GM19023 (cell line): ENCODE data around the gene DNAAF2.
"Not testable (repeated sequence)": the region's sequence is repeated elsewhere in the genome, so short reads cannot be mapped to it uniquely, and the experiment has no call there.

Experiments
- ATAC-seq: cut with Tn5 transposase; IDR thresholded peaks from one replicate; pipeline ENCODE4 v1.9.1; 2021; ENCODE audit warnings: mild to moderate bottlenecking, moderate library complexity; ENCODE audit not compliant: unreplicated experiment

Gene DNAAF2, protein sequence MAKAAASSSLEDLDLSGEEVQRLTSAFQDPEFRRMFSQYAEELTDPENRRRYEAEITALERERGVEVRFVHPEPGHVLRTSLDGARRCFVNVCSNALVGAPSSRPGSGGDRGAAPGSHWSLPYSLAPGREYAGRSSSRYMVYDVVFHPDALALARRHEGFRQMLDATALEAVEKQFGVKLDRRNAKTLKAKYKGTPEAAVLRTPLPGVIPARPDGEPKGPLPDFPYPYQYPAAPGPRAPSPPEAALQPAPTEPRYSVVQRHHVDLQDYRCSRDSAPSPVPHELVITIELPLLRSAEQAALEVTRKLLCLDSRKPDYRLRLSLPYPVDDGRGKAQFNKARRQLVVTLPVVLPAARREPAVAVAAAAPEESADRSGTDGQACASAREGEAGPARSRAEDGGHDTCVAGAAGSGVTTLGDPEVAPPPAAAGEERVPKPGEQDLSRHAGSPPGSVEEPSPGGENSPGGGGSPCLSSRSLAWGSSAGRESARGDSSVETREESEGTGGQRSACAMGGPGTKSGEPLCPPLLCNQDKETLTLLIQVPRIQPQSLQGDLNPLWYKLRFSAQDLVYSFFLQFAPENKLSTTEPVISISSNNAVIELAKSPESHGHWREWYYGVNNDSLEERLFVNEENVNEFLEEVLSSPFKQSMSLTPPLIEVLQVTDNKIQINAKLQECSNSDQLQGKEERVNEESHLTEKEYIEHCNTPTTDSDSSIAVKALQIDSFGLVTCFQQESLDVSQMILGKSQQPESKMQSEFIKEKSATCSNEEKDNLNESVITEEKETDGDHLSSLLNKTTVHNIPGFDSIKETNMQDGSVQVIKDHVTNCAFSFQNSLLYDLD

DNA sequence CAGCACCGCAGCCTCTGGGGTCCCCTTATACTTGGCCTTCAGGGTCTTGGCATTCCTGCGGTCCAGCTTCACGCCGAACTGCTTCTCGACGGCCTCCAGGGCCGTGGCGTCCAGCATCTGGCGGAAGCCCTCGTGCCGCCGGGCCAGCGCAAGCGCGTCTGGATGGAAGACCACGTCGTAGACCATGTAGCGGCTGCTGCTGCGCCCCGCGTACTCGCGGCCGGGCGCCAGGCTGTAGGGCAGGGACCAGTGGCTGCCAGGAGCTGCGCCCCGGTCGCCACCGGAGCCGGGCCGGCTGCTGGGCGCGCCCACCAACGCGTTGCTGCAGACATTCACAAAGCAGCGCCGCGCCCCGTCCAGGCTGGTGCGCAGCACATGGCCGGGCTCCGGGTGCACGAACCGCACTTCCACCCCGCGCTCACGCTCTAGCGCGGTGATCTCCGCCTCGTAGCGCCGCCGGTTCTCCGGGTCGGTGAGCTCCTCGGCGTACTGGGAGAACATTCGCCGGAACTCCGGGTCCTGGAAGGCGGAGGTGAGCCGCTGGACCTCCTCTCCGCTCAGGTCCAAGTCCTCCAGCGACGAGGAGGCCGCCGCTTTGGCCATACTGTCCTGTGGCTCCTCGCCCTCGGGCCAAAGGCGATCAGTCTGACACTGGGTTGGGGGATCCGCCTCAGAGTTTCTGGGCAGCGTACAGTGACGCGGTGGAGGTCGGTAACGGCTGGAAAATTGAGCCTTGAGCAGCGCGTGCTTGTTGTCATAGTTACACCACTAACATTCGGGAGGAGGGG is at the start of gene DNAAF2:
Gene DNAAF2, minus strand, starts transcription at position 698 of the 788 bp plus-strand sequence. Its CDS starts 95 bp downstream, at position 603.
- ATAC-seq: peak; percentile 32

DNA sequence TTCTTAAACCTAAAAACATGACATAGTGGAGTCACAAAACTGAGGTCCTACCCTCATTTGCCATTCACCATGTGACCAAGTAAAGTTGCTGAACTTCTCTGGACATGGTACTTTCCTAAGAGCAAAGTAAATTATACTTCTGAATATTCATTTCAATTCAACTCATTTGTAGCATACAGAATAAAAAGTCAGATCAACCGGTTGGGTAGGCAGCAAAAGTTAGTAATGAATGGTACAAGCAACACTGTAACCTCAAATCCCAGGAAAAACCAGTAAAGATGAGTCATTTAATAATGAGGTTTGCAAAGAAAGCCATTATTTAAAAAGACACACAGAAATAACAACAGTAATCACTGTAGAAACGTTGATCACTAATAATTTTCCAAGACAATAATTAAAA is 44.2 kb upstream of the DNAAF2 start:
- ATAC-seq: no peak

DNA sequence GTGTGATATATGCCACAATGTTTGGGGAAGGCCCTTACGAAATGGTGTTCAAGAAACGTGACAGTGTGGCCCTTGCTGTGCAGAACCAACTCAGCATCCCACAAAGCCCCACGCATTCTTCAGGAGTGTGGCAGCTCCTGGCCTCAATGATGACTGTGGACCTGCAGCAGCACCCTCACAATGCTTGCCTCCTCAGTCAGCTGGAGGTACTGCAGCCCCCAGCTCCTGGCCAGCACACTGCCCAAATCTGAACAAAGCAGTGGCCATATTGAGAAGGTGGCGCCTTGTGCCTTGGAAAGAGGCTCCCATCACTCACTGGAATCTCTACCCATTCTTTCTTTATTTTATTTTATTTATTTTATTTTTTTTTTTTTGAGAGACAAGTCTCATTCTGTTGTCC is 42.6 kb upstream of the DNAAF2 start:
- no peak for ATAC-seq

DNA sequence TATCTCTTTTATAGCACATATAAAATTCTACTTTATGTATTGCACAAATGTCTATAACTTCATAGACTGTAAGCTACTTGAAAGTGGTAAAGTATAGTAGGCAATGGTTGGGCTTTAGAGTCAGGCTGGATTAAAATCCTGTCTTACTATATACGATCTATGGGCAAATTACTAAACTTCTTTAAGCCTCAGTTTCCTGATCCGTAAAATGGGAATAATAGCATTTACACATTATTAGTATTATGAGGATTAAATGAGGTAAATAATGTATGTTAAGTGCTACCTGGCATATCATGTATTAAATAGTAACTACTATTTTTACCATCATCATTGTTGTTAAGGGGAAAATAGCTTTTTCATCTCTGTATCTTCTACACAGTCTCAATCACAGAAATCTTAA is 38.5 kb upstream of the DNAAF2 start:
- ATAC-seq: no peak

DNA sequence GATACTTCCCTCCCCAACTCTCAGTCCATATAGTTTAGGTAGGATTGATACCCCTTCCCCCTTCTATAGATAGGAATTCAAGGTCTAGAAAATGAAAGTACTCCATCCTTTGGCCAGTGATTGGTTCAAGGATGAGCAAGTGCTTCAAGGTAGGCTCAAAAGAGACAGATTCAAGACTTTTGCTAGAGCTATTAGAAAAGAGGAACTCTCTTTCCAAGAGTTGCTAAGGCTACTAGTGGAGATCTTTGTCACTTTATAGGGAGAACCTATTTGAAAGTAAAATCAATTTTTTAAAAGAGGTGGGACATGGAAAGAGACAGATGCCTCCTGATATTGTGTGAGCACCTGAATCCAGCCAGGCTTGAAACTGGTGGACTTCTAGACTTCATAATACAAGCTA is 35.4 kb upstream of the DNAAF2 start:
- no peak for ATAC-seq

DNA sequence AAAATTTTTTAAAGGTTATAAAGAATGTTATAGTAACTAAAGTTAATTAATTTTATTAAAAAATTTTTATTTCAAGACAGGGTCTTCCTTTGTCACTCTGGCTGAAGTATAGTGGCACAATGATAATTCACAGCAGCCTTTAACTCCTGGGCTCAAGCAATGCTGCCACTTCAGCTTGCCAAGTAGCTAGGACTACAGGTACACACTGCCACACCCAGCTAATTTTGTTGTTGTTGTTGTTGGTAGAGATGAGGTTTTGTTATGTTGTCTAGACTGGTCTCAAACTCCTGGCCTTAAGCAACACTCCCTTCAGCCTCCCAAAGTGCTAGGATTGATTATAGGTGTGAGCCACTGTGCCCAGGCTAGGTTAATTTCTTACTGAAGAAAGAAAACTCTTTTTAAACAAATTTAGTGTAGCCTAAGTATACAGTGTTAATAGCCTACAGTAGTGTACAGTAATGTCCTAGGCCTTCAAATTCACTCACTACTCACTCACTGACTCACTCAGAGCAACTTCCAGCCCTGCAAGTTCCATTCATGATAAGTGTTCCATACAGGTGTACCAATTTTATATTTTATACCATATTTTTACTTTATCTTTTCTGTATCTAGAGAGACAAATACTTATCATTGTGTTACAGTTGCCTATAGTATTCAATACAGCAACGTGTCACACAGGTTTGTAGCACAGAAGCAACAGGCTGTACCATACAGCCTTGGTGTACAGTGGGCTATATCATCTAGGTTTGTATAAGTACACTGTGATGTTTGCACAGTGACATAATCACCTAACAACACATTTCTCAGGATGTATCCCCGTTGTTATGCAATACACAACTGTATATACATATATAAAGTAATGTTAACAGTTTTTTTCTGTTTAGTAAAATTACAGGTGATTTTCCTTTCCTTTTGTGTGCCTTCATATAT is 24.7 kb upstream of the DNAAF2 start:
- no peak for ATAC-seq

DNA sequence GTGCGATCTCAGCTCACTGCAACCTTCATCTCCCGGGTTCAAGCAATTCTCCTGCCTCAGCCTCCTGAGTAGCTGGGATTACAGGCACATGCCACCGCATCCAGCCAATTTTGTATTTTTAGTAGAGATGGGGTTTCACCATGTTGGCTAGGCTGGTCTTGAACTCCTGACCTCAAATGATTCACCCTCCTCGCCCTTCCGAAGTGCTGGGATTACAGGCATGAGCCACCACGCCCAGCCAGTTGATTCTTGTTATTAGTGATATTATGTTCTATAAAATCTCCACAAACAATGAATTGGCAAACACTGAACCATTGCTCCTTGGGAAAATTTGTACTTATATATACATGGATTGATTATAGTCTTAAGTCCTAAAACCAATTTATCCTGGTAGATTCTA is 22.5 kb upstream of the DNAAF2 start:
- not testable (repeated sequence) for ATAC-seq

DNA sequence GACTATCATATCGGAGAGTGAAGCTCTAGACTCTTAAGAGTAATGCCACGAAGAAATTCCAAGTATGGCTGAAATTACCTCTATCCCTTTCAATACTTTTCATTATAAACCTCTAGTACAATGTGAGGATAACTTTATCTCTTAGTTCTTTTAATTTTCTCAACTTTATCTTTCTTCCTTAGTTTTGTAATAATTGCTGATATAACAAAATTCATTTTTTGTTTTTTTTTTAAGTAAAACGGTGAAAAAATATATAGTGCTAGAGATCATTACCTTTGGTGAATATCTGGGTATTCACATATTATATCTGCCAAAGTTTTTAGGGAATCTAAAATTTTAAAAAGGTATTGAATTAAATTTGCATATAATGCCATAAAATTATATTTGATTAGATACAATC is 19.5 kb upstream of the DNAAF2 start:
- no peak for ATAC-seq

DNA sequence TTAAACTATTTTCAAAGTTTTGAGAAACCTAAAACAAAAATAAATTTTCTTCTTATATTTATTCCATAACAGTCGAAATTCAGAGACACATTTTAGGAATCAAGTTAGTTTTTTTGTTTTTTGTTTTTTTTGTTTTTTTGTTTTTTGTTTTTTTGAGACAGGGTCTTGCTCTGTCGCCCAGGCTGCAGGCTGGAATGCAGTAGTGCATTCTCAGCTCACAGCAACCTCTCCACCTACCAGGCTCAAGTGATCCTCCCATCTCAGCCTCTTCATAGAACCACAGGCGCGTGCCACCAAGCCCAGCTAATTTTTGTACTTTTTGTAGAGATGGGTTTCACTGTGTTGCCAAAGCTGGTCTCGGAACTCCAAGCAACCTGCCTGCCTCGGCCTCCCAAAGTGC is 18.5 kb upstream of the DNAAF2 start:
- ATAC-seq: no peak

DNA sequence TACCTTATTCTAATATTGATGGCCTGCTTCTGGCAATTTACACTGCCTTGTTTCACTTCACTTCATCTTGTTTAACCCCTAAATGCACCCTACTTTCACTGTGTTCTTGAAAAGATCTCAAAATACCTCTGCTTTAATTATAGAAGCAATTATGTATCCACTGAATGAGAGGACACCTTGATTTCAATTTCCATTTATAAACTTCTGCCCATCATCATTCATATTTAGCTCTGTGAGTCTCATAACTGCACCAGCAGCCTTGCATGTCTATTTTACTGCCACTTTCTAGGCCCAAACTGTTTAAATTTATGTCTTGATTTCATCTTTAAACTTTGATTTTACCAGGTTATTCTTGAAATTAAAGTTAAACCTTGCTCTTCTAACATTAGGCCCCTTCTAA is 7.1 kb upstream of the DNAAF2 start:
- no peak for ATAC-seq

DNA sequence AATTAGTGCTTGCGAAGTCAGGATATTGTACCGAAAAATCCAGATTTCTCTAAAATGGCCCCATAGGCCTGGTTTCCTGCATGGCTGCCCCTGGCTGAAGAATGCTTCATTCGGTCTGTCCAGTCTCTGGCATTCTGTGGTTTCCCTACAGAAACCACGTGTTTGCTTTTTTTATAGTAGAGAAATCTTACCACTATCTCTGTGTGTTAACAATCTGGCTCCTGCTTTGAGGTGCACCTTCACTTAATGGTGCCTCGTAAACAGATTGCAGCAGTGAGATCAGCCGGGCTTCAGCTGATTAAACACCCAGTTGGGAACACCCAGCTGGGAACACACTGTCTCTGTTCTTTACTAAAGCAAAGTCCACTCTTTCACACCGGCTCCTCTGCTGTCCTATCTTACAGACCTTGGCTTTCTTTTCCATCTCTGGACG is 6.7 kb upstream of the DNAAF2 start:
- ATAC-seq: no peak

DNA sequence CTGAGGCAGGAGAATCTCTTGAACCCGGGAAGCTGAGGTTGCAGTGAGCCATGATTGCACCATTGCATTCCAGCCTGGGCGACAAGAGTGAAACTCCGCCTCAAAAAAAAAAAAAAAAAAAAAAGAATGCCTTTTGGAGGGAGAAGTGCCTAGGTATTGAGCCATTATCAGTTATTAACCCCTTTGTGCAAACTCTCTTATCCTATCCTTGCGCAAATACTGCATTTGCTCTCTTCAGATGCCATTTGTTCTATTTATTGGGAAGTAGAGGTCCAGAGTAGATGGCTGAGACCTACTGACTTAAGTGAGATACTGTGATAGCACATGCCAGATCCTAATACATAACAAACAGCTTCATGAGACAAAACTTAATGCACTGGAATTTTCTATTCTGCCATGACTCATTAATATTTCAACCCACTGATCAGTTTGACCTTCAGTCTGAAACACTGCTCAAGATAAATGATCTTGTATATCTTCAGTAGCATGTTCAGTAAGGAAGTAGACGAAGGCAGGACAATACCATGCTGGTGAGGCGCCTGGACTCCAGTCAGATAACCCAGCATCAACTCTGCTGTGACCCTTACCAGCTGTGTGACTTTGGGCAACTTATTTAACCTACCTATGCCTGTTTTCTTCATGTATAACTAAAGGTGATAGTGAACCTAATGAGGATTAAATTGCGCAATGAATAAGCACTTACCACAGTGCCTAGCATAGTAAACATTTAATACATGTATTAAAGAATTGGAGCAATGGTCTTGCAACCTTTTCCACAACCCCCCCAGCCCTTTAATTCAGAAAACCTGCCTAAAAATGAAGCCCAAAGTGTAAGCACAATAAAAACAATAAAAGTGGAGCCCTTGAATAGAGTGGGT is 5.7 kb upstream of the DNAAF2 start:
- no peak for ATAC-seq

DNA sequence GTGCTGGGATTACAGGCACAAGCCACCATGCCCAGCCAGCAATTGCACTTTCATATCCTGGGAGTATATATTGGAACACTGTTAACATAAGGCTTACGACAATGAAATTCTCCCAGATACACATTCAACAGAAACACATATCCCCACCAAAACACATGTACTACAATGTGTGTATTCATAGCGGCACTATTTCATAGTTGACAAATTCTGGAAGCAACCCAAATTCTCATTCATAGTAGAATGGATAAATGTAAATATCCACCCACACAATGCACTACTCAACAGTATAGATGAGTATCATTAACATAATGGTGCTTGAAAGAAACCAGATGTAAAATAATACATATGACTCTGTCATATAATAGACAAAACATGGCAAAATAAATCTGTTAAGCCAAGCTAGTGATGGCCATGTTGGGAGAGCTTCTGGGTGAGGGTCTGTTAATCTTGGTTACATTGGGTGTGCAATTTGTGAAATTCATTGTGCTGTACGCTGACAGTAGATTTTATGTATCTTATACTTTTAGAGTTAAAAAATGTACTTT is 2.6 kb upstream of the DNAAF2 start:
- ATAC-seq: no peak

DNA sequence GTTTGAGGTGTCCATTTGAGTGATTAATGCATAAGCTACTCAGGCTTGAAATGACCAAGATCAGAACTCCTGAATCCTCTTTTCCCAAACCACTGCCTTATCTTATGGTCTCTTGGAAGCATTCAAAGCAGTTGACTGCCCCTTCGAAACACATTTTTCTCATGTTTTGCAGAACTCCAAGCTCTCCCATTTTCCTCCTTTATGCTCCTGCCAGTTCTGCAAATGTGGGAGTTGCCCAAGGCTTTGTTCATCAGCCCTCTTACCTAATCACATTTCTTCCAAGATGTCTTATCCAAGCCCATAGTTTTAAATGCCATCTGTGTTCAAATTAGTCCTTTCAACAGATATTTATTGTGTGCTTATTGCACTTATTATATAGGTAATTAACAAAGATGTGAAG is 1.8 kb upstream of the DNAAF2 start:
- ATAC-seq: no peak

DNA sequence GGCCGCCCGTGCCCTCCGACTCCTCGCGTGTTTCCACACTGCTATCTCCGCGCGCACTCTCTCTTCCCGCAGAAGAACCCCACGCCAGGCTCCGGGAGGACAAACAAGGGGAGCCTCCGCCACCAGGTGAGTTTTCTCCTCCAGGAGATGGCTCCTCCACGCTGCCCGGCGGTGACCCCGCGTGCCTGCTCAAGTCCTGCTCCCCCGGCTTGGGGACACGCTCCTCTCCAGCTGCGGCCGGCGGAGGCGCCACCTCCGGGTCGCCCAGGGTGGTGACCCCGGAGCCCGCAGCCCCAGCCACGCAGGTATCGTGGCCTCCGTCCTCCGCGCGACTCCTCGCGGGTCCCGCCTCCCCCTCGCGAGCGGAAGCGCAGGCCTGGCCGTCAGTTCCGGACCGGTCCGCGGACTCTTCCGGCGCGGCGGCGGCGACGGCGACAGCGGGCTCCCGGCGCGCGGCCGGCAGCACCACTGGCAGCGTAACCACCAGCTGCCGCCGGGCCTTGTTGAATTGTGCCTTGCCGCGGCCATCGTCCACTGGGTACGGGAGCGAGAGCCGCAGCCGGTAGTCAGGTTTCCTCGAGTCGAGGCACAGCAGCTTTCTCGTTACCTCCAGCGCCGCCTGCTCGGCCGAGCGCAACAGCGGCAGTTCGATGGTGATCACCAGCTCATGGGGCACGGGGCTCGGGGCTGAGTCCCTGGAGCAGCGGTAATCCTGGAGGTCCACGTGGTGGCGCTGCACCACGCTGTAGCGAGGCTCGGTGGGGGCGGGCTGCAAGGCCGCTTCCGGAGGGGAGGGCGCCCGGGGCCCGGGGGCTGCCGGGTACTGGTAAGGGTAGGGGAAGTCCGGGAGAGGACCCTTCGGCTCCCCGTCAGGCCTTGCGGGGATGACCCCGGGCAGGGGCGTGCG is 1.2 kb downstream of the DNAAF2 start:
- ATAC-seq: peak; percentile 77

DNA sequence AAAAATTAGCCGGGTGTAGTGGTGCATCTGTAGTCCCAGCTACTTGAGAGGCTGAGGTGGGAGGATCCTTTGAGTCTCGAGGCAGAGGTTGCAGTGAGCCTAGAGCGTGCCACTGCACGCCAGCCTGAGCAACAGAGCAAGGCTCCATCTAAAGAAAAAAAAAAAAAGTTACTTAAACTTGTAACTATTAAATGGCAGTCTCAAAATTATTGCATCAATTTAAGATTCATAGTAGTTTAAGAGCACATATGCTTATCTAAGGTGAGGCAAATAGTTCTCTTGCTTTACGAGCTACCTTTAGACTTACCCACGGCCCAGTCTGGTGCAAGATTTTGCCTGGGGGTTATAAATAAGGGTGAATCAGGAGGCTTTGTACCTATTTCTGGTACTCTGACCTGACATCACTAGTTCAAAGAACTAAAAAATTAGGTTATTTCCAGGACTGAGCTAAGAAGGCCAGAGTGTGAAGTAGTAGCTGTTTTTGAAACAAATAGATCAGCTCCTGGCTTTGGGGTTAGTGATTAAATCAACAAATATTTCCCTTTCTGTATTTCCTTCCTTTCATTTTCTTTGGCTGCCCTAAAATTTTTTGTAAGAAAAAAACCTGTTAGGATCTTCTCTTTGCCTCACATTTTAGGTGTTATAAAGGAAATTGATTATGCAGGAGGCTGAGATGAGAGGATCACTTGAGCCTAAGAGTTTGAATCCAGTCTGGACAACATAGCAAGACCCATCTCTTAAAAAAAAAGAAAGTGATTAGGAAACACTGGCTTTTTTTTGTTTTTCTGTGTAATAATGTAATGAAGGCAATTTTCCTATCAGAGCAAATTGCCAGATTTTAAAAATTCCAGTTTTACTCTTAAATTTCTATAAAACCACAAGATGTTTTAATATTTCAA is 10.9 kb downstream of the DNAAF2 start:
- ATAC-seq: no peak

DNA sequence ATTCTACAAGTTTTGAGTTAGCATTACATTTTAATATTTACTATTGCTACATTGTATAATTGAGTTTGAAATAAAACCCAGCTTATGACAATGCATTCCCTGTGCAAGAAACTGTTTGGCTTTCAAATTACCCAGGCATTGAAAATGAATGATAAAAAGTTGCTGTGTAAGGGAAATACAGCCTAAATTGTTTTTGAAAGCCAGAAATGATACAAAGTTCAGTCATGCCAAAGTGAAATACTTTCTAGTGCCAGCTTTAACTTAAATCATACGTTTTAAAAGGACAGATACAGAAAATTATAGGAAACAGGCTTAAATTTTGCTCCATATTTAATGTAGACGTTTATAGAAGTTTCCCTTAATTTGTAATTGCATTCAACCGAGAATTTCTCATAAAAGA is 11.7 kb downstream of the DNAAF2 start:
- ATAC-seq: no peak
